ENCODE data around the gene ME2.

DNA sequence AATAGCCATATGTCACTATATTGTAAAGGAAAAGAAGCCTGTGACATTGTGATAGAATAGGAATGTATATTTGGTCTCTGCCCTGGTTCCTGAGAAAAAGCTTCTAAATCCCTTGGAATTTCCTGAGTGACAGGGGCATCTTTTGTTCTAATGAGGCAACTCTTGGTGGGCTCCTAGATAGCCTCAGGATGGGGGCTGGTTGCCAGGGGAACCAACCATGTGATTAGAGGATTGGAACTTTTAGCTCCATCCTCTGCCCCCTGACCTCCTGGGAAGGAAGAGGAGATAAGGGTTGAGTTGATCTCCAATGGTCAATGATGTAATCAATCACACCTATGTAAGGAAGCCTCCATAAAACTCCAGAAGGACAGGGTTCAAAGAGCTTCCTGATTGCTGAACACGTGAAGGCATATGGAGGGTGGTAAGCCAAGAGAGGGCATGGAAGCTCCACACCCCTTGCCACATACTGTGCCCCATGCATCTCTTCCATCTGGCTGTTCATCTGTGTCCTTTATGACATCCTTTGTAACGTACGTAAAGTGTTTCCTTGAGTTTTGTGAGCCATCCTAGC lies 2.9 kb upstream of the ME2 start:
- TF ChIP-seq SIN3A (IDR thresholded peaks at IDR 0.05; ENCODE audit: borderline replicate concordance, insufficient read depth, low read length) (no peak), REST (IDR thresholded peaks at IDR 0.05; ENCODE audit: insufficient read depth in 1 of 2, low read depth in 2 of 2, low read length in 2 of 2) (no peak), TAF1 (IDR thresholded peaks at IDR 0.05; ENCODE audit: borderline replicate concordance, insufficient read depth, low read length) (no peak)
